ENCODE measurements around the gene ENPP1. TPM values are rescaled to one million over a fixed set of nuclear protein-coding genes. Genes with fewer than 3 reads are reported as not detected.

Gene ENPP1
- total RNA-seq, 1 experiment from 2014 or later: 29.7 TPM

GRCh38 chr6:131911951-131912350 is 104.1 kb downstream of the ENPP1 start:
- H3K27me3 Mint-ChIP-seq (ENCODE audit: low read depth): no peaks in the 10 kb centered on the region; the same call in 1 of the 2 replicates
- H3K4me1 Mint-ChIP-seq: peaks cover 79% of the 10 kb centered on the region
- POLR2A ChIA-PET: no interaction called here
- CTCF ChIA-PET: interaction anchor here (3.6 kb wide), 1 partner anchor 216 kb away, joined by 35 read pairs; no protein-coding TSS in a partner anchor
- H3K9me3 Mint-ChIP-seq: peaks cover 52% of the 10 kb centered on the region
- DNase-seq (ENCODE audit: low spot score) (no peak), ATAC-seq (no peak)
- H3K27ac Mint-ChIP-seq: 0 out of 2 replicates have a peak overlapping the region, but pooled peaks have one; percentile 41
- peak overlapping the region; percentile 29 for H3K4me3 Mint-ChIP-seq
- TF ChIP-seq, protein P1, sequence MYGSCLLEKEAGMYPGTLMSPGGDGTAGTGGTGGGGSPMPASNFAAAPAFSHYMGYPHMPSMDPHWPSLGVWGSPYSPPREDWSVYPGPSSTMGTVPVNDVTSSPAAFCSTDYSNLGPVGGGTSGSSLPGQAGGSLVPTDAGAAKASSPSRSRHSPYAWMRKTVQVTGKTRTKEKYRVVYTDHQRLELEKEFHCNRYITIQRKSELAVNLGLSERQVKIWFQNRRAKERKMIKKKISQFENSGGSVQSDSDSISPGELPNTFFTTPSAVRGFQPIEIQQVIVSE (CRISPR knock-in tag; IDR thresholded peaks at IDR 0.05; ENCODE audit: borderline replicate concordance): no peak
- TF ChIP-seq, protein P2, sequence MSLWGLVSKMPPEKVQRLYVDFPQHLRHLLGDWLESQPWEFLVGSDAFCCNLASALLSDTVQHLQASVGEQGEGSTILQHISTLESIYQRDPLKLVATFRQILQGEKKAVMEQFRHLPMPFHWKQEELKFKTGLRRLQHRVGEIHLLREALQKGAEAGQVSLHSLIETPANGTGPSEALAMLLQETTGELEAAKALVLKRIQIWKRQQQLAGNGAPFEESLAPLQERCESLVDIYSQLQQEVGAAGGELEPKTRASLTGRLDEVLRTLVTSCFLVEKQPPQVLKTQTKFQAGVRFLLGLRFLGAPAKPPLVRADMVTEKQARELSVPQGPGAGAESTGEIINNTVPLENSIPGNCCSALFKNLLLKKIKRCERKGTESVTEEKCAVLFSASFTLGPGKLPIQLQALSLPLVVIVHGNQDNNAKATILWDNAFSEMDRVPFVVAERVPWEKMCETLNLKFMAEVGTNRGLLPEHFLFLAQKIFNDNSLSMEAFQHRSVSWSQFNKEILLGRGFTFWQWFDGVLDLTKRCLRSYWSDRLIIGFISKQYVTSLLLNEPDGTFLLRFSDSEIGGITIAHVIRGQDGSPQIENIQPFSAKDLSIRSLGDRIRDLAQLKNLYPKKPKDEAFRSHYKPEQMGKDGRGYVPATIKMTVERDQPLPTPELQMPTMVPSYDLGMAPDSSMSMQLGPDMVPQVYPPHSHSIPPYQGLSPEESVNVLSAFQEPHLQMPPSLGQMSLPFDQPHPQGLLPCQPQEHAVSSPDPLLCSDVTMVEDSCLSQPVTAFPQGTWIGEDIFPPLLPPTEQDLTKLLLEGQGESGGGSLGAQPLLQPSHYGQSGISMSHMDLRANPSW (CRISPR knock-in tag; conservative IDR thresholded peaks at IDR 0.05; ENCODE audit: low read depth): no peak
- TF ChIP-seq GRHL2 (CRISPR knock-in tag; IDR thresholded peaks at IDR 0.05; ENCODE audit: insufficient replicate concordance, severe bottlenecking) (no peak), MXD4 (CRISPR knock-in tag; IDR thresholded peaks at IDR 0.05; ENCODE audit: borderline replicate concordance) (no peak)
- TF ChIP-seq, protein P3, sequence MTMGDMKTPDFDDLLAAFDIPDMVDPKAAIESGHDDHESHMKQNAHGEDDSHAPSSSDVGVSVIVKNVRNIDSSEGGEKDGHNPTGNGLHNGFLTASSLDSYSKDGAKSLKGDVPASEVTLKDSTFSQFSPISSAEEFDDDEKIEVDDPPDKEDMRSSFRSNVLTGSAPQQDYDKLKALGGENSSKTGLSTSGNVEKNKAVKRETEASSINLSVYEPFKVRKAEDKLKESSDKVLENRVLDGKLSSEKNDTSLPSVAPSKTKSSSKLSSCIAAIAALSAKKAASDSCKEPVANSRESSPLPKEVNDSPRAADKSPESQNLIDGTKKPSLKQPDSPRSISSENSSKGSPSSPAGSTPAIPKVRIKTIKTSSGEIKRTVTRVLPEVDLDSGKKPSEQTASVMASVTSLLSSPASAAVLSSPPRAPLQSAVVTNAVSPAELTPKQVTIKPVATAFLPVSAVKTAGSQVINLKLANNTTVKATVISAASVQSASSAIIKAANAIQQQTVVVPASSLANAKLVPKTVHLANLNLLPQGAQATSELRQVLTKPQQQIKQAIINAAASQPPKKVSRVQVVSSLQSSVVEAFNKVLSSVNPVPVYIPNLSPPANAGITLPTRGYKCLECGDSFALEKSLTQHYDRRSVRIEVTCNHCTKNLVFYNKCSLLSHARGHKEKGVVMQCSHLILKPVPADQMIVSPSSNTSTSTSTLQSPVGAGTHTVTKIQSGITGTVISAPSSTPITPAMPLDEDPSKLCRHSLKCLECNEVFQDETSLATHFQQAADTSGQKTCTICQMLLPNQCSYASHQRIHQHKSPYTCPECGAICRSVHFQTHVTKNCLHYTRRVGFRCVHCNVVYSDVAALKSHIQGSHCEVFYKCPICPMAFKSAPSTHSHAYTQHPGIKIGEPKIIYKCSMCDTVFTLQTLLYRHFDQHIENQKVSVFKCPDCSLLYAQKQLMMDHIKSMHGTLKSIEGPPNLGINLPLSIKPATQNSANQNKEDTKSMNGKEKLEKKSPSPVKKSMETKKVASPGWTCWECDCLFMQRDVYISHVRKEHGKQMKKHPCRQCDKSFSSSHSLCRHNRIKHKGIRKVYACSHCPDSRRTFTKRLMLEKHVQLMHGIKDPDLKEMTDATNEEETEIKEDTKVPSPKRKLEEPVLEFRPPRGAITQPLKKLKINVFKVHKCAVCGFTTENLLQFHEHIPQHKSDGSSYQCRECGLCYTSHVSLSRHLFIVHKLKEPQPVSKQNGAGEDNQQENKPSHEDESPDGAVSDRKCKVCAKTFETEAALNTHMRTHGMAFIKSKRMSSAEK (CRISPR knock-in tag; IDR thresholded peaks at IDR 0.05; ENCODE audit: borderline replicate concordance): no peak
- TF ChIP-seq, protein P4, sequence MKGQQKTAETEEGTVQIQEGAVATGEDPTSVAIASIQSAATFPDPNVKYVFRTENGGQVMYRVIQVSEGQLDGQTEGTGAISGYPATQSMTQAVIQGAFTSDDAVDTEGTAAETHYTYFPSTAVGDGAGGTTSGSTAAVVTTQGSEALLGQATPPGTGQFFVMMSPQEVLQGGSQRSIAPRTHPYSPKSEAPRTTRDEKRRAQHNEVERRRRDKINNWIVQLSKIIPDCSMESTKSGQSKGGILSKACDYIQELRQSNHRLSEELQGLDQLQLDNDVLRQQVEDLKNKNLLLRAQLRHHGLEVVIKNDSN (CRISPR knock-in tag; IDR thresholded peaks at IDR 0.05): no peak
- H3K36me3 Mint-ChIP-seq: peaks cover 98% of the 10 kb centered on the region

GRCh38 chr6:131914234-131914633 is 106.4 kb downstream of the ENPP1 start:
- Mint-ChIP-seq H3K27me3 (ENCODE audit: low read depth) (no peaks in the 10 kb centered on the region; the same call in 1 of the 2 replicates), H3K4me1 (peaks cover 64% of the 10 kb centered on the region), H3K27ac (no peak overlapping the region), H3K9me3 (peaks cover 71% of the 10 kb centered on the region), H3K4me3 (no peak overlapping the region), H3K36me3 (peaks cover 98% of the 10 kb centered on the region)
- CTCF ChIA-PET: no interaction called here
- ATAC-seq: no peak
- no peak for DNase-seq (ENCODE audit: low spot score)
- peak; percentile 68; the same call in 1 of the 2 replicates for TF ChIP-seq NFATC4 (CRISPR knock-in tag; IDR thresholded peaks at IDR 0.05)
- TF ChIP-seq ZNF425 (CRISPR knock-in tag; conservative IDR thresholded peaks at IDR 0.05): 0 out of 2 replicates have a peak, but pooled peaks have one; percentile 33
- TF ChIP-seq IRF1 (CRISPR knock-in tag; IDR thresholded peaks at IDR 0.05): no peak
- TF ChIP-seq, protein P5, sequence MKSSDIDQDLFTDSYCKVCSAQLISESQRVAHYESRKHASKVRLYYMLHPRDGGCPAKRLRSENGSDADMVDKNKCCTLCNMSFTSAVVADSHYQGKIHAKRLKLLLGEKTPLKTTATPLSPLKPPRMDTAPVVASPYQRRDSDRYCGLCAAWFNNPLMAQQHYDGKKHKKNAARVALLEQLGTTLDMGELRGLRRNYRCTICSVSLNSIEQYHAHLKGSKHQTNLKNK (CRISPR knock-in tag; IDR thresholded peaks at IDR 0.05): peak; percentile 76; the same call in 1 of the 2 replicates
- TF ChIP-seq, protein P6, sequence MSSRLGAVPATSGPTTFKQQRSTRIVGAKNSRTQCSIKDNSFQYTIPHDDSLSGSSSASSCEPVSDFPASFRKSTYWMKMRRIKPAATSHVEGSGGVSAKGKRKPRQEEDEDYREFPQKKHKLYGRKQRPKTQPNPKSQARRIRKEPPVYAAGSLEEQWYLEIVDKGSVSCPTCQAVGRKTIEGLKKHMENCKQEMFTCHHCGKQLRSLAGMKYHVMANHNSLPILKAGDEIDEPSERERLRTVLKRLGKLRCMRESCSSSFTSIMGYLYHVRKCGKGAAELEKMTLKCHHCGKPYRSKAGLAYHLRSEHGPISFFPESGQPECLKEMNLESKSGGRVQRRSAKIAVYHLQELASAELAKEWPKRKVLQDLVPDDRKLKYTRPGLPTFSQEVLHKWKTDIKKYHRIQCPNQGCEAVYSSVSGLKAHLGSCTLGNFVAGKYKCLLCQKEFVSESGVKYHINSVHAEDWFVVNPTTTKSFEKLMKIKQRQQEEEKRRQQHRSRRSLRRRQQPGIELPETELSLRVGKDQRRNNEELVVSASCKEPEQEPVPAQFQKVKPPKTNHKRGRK (CRISPR knock-in tag; IDR thresholded peaks at IDR 0.05; ENCODE audit: borderline replicate concordance): no peak
- POLR2A ChIA-PET: no interaction called here

Measured in WTC11 (cell line).